ENCODE measurements around the gene HS1BP3.

HS1BP3 gene

DNA sequence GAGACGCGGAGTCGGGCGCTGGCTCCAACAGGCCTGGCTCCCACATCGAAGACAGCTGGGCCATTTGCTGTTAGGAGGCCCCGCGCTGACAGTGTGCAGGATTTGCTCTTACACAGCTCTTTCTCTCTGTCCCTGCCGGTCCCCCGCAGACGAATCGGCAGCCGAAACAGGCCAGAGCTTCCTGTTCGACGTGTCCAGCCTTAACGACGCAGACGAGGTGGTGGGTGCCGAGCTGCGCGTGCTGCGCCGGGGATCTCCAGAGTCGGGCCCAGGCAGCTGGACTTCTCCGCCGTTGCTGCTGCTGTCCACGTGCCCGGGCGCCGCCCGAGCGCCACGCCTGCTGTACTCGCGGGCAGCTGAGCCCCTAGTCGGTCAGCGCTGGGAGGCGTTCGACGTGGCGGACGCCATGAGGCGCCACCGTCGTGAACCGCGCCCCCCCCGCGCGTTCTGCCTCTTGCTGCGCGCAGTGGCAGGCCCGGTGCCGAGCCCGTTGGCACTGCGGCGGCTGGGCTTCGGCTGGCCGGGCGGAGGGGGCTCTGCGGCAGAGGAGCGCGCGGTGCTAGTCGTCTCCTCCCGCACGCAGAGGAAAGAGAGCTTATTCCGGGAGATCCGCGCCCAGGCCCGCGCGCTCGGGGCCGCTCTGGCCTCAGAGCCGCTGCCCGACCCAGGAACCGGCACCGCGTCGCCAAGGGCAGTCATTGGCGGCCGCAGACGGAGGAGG, 19.6 kb upstream of the HS1BP3 start:
- Mint-ChIP-seq H3K4me1 (peaks cover 11% of the 10 kb centered on the region), H3K36me3 (peaks cover 2% of the 10 kb centered on the region)

DNA sequence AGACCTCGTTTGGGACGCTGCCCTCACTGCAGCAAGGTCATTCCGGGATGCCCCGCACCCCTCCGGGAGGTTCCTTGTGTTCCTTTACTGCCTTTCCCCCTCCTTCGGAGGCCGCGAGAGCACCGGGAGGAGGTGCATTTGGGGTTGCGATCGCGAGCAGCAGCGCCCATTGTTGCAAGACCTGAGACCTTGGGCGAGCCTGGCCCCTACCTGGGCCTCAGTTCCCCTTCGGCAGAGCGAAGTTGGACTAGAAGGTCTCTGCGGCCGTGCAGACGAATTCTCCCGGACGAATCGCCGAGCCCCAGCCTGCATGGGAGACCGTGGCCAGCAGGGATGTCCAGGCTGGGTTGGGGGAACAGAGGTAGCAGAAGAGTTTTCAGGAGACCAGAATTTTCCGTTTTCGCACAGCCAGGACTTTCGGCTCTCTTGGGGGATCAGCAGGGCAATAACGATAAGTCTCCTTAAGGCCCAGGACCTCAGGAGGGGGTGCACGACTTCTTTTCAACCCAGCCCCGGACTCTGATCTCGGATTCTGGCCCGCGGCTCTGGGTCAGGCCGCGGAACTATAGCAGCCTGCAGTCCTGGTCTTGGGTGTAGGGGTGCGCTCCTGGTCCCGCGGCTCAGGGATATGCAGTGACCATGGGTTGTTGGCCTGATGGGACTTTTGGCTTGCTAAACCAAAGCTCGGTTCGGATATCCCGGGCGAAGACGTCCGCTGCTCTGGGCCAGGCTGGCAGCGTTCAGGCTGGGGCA, 18.8 kb upstream of the HS1BP3 start:
- peaks cover 88% of the 10 kb centered on the region for H3K27me3 Mint-ChIP-seq
- peaks cover 12% of the 10 kb centered on the region for H3K4me1 Mint-ChIP-seq
- H3K27ac Mint-ChIP-seq, result no peak overlapping the region
- H3K4me3 Mint-ChIP-seq, result no peak overlapping the region
- peaks cover 2% of the 10 kb centered on the region for H3K36me3 Mint-ChIP-seq
- H3K9me3 Mint-ChIP-seq, result no peaks in the 10 kb centered on the region
- no peak for DNase-seq
- CTCF ChIA-PET, result interaction anchor here (3.3 kb wide), 1 partner anchor 8 kb away, joined by 22 read pairs; no protein-coding TSS in a partner anchor

More for the DNA sequence above, 19.6 kb upstream of the HS1BP3 start:
- Mint-ChIP-seq H3K27me3 (peaks cover 86% of the 10 kb centered on the region), H3K4me3 (no peak overlapping the region), H3K9me3 (no peaks in the 10 kb centered on the region), H3K27ac (no peak overlapping the region)
- no peak for DNase-seq
- CTCF ChIA-PET, result interaction anchor here (3.3 kb wide), 1 partner anchor 9 kb away, joined by 22 read pairs; no protein-coding TSS in a partner anchor

DNA sequence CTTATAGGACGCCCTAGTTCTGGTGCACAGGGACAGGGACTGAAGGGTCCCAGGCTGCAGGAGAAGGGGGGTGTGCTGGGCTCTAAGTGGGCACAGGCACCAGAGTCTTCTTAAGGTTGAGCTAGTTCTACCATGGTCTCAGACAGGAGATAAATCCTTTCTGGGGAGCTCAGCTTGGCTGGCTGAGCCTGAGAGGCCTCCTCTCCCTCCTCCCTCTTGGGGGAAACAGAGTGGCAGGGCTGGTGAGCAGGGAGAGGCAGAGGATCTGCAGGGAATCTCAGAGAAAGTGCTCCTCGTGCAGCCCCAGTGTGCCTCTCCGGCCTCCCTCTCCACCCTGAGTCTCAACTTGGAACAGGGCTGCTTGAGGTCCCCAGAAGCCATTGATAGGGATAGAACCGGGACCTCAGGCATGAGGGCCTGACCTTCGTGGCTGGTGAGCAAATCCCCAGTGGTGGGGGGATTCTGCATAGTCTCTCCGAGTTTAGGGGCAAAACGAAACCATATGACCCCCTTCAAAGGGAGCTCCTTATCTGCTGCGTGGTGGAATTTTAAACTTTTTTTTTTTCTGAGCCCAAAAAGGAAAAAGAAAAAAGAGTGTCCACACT, 18.1 kb upstream of the HS1BP3 start:
- Mint-ChIP-seq H3K27me3 (peaks cover 91% of the 10 kb centered on the region), H3K9me3 (no peaks in the 10 kb centered on the region), H3K4me1 (peaks cover 12% of the 10 kb centered on the region), H3K36me3 (peaks cover 2% of the 10 kb centered on the region), H3K4me3 (no peak overlapping the region), H3K27ac (no peak overlapping the region)
- CTCF ChIA-PET, result interaction anchor here (1.5 kb wide), 1 partner anchor 18 kb away, joined by 3 read pairs; the partner anchor contains the start of gene HS1BP3
- DNase-seq, result no peak

DNA sequence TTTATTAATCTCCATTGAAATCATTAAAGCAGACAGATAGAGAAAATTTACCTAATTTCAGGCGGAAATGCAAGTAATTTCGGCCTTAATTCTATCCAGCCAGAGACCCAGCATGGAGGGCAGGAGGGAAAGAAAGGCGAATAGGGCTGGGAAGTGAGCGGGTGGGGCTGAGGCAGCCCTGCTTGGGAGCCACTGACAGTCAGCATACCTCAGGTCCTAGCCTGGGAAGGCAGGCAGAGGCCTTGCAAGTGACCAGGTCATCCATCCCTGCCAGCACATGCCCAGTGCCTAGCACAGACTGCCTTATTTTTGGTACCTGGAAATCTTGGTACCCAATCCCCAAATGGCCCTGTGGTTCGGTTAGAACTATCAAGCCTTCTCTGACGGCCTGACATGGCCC, 17.6 kb upstream of the HS1BP3 start:
- peaks cover 91% of the 10 kb centered on the region for H3K27me3 Mint-ChIP-seq
- DNase-seq, result no peak
- no peaks in the 10 kb centered on the region for H3K9me3 Mint-ChIP-seq
- H3K4me1 Mint-ChIP-seq, result peaks cover 12% of the 10 kb centered on the region
- H3K4me3 Mint-ChIP-seq, result no peak overlapping the region
- H3K36me3 Mint-ChIP-seq, result peaks cover 2% of the 10 kb centered on the region
- H3K27ac Mint-ChIP-seq, result no peak overlapping the region
- CTCF ChIA-PET, result interaction anchor here (1.5 kb wide), 1 partner anchor 17 kb away, joined by 3 read pairs; the partner anchor contains the start of gene HS1BP3

DNA sequence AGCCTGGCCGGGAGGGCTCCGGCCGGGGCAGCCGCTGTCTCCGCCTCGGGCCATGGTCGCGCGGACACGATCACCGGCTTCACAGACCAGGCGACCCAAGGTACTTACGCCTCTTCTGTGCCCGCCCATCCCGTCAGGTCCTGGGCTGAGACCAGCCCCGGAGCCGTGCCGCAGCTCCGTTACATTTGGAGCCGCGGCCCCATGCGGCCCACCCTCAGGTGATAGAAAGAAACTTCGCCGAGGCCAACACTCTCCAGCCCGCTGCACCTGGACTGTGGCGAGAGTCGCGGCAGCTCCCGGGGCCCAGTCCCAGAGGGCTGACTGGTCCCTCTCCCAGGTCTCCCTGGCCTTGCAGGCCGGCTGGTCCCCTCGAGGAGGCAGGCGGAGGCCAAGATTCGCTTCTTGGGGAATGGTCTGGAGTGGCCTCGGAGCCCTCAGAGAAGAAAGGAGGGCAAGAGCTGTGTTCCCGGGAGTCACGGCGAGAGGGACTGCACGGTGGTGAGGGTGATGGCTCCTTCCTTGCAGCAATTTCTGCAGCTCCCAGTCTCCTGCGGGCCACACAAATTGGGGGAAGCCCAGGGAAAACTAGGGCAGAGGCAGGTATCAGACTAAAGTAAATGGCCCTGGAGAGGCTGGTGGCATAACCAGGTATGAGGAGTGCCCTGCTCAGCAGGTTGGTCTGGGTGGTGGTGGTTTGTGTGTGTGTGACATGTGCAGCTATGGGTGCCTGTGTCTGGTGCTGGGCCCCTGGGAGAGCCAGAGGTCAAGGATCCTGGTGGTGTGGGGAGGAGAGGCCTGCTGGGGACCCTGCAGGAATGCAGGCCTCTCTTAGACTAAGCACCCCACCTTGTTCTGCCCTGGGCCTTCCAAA, 16.9 kb upstream of the HS1BP3 start:
- no peak for DNase-seq
- peak overlapping the region; percentile 42 for H3K4me3 Mint-ChIP-seq
- CTCF ChIA-PET, result interaction anchor here (1.0 to 1.5 kb wide), 2 partner anchors 17 to 296 kb away, joined by 3 read pairs; partner anchors contain the start of gene HS1BP3
- H3K4me1 Mint-ChIP-seq, result peaks cover 12% of the 10 kb centered on the region
- H3K27ac Mint-ChIP-seq, result no peak overlapping the region
- H3K36me3 Mint-ChIP-seq, result peaks cover 2% of the 10 kb centered on the region
- H3K27me3 Mint-ChIP-seq, result peaks cover 97% of the 10 kb centered on the region
- H3K9me3 Mint-ChIP-seq, result no peaks in the 10 kb centered on the region

DNA sequence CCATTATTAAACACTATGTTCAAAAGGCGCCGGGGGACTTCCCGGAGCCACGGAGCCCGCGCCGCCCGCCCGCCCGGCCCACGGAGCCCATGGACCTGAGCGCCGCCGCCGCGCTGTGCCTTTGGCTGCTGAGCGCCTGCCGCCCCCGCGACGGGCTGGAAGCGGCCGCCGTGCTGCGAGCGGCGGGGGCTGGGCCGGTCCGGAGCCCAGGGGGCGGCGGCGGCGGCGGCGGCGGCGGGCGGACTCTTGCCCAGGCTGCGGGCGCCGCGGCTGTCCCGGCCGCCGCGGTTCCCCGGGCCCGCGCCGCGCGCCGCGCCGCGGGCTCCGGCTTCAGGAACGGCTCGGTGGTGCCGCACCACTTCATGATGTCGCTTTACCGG, 16.2 kb upstream of the HS1BP3 start:
- no peak overlapping the region for H3K27ac Mint-ChIP-seq
- DNase-seq, result no peak
- CTCF ChIA-PET, result interaction anchor here (1.0 kb wide), 1 partner anchor 297 kb away, joined by 3 read pairs; no protein-coding TSS in a partner anchor
- peaks cover 12% of the 10 kb centered on the region for H3K4me1 Mint-ChIP-seq
- H3K36me3 Mint-ChIP-seq, result peaks cover 2% of the 10 kb centered on the region
- H3K4me3 Mint-ChIP-seq, result no peak overlapping the region
- H3K9me3 Mint-ChIP-seq, result no peaks in the 10 kb centered on the region
- peaks cover 97% of the 10 kb centered on the region for H3K27me3 Mint-ChIP-seq

DNA sequence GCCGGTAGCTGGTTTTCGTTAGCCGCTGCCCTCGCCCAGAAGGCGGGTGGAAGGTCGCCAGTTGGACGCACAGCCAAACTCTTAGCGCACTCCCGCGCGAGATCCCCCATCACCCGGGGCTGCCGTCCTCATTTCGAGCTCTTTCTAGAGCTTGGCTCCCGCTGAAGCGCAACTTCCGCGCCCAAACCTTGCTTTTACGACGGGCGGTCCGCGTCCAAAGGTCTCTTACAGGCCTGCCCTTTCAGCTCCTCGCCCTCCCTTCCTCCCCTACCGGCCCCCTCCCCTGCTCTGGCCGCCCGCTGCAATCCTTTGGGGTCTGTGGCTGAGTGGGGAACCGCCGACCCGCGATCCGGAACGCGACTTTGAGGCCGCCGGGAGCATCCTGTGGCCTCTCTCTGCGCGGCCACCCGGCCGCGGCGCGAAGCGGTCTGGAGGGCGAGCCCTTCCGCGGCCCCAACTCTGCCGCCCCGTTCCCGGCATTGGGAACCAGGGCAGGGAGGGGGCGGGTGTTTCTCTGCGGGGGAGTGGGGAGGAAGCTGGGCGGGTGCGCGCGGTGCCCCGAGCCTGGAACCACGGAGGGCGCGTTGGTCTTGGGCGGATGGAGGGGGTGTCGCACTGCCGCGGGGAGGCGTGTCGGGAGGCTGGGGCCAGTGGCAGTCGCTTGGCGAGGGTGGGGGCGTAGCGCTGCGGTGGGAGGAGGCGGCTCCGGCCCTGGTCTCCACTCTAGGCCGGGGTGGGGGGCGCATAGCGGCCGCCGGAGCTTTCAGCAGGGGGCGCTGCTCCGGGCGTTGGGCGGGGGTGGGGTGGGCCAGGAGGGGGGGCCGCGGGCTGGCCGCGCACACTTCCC, 15.6 kb upstream of the HS1BP3 start, which contains the start of gene GDF7:
Gene GDF7 (plus strand): TSS at position 841 of the 847 bp plus-strand sequence. CDS start 96 bp downstream, outside the sequence.
- Mint-ChIP-seq H3K4me3 (peak within 1 kb of the TSS; percentile 68), H3K27ac (no peak within 1 kb of the TSS), H3K4me1 (peaks cover 12% of the 10 kb centered on the region), H3K9me3 (no peaks in the 10 kb centered on the region), H3K27me3 (peaks cover 97% of the 10 kb centered on the region), H3K36me3 (peaks cover 2% of the 10 kb centered on the region)
- CTCF ChIA-PET, result interaction anchor here (0.7 to 1.4 kb wide), 4 partner anchors 10 to 297 kb away, joined by 3 to 6 read pairs (median 4); partner anchors contain the start of gene HS1BP3
- peak; percentile 49 for DNase-seq

DNA sequence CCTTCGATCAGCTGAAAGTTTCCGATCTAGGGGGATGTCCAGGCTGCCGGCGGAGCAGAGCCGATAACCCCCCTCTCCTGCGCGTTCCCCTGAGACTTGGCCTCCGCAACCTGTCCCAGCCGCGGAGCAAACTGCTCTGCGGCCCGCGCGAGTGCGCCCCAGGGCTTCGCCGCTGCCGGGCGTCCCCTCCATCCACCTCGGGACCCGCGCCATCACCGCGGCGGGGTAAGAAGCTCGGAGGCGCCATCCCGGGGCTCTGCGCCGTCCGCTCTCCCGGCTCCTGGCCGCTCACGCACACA, 15.1 kb upstream of the HS1BP3 start:
- Mint-ChIP-seq H3K27me3 (peaks cover 96% of the 10 kb centered on the region), H3K27ac (no peak overlapping the region)

DNA sequence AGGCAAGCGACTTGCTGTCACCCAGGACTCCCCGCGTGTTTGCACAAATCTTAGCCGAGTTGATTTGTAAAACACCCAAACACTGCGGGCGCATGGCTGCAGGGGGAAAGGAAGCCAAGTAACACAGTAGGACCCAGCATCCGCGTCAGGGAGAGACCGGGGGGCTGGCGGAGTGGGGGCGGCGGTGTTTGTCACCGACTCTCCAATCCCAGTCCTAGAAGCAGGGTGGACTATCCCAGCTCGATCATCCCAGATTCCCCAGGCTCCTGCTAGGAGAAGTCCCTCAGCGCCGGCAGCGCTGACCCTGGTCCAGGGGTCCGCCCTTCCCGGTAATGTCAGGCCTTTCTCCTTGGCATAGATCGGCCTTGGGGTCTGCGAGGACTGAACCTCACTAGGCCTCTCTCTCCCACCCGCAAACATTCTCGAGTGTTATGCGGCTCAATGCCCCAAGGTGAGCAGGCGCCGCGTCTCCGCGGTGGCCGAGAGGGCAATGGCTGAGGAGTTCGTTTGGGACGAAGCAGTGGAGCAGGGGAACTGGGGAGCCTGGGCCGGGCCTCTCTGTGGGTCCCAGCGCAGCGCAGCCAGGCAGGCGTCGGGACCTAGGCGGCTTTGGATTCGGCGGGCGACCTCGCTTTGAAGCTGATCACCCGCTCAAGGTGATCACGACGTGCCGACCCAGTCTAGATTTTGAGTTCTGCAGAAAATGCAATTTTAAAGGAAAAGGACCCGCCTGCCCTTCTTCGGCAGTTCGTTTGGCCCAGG, 14.5 kb upstream of the HS1BP3 start:
- peaks cover 2% of the 10 kb centered on the region for H3K36me3 Mint-ChIP-seq
- H3K9me3 Mint-ChIP-seq, result no peaks in the 10 kb centered on the region
- H3K27ac Mint-ChIP-seq, result no peak overlapping the region
- peak; percentile 21 for DNase-seq
- H3K4me3 Mint-ChIP-seq, result peak overlapping the region; percentile 23
- H3K27me3 Mint-ChIP-seq, result peaks cover 96% of the 10 kb centered on the region
- CTCF ChIA-PET, result interaction anchor here (1.3 to 1.4 kb wide), 3 partner anchors 9 to 296 kb away, joined by 3 to 6 read pairs (median 4); partner anchors contain the start of gene HS1BP3
- peaks cover 12% of the 10 kb centered on the region for H3K4me1 Mint-ChIP-seq

More for the DNA sequence above, 15.1 kb upstream of the HS1BP3 start:
- CTCF ChIA-PET, result interaction anchor here (0.7 to 1.4 kb wide), 4 partner anchors 9 to 297 kb away, joined by 3 to 6 read pairs (median 4); partner anchors contain the start of gene HS1BP3
- peak overlapping the region; percentile 68 for H3K4me3 Mint-ChIP-seq
- no peaks in the 10 kb centered on the region for H3K9me3 Mint-ChIP-seq
- DNase-seq, result no peak
- H3K36me3 Mint-ChIP-seq, result peaks cover 2% of the 10 kb centered on the region
- H3K4me1 Mint-ChIP-seq, result peaks cover 12% of the 10 kb centered on the region

DNA sequence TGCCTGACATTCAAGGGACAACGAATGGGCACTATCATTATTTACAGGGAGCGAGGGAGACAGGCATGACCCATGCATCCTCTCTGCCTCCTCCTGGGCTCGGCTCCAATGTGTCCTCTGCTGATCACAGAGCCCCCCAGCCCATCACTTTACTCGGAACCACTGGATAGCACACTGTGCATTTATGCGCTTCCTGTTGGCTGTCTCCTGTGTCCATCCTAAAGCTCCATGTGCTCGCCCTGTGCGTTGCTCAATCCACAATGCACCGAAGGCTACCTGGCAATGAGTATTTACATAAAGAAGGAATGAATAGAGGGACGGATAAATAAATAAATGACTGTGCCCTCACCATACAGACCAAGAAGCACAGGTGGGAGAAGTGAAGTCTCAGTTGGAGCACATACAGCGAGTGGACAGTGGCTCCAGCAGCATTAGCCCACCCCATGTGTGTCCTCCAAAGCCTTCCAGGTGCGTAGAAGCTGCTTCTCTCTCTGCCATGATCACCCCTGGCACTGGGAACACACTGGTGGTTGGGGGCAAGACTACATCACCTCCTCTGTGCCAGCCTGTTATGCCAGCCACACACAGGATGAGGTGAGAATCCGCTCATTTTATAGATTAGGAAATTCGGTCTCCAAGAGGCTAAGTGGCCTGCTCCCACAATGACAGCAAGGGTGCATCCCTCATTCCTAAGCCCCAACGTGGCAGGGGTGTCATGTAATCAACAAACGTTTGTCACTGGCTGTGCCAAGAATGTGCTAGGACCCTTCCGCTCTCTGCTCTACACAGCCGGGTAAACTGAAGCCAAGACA, 13.7 kb upstream of the HS1BP3 start:
- H3K9me3 Mint-ChIP-seq, result no peaks in the 10 kb centered on the region
- peaks cover 12% of the 10 kb centered on the region for H3K4me1 Mint-ChIP-seq
- peaks cover 2% of the 10 kb centered on the region for H3K36me3 Mint-ChIP-seq
- no peak overlapping the region for H3K4me3 Mint-ChIP-seq
- no peak for DNase-seq
- H3K27ac Mint-ChIP-seq, result no peak overlapping the region
- CTCF ChIA-PET, result interaction anchor here (6.2 kb wide), 1 partner anchor 300 kb away, joined by 150 read pairs; no protein-coding TSS in a partner anchor
- H3K27me3 Mint-ChIP-seq, result peaks cover 90% of the 10 kb centered on the region

DNA sequence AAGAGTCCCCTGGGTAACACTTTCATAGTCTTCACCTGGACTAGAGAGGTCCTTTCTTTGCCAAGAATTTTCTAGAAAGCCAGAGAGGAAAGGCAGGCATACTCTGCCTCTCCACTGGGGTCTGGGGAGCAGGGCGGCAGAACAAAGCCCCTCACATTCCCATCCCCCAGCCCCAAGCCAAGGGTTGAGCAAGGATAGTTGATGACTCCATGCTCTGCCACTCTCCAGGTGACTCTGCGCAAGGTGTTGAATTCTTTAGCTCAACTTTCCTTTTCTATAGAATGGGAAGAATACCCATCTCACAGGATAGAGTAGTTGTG, 13.1 kb upstream of the HS1BP3 start:
- Mint-ChIP-seq H3K27me3 (peaks cover 87% of the 10 kb centered on the region), H3K36me3 (peaks cover 2% of the 10 kb centered on the region), H3K4me3 (no peak overlapping the region), H3K4me1 (peaks cover 12% of the 10 kb centered on the region), H3K9me3 (no peaks in the 10 kb centered on the region), H3K27ac (no peak overlapping the region)
- CTCF ChIA-PET, result interaction anchor here (1.4 to 6.2 kb wide), 2 partner anchors 14 to 300 kb away, joined by 4 to 150 read pairs; no protein-coding TSS in a partner anchor
- no peak for DNase-seq
